Measurements from ENCODE around the gene CFAP299.
A peak's percentile ranks its signal among the peaks of the same experiment; 100 is the strongest.
"Not testable (repeated sequence)": the region's sequence is repeated elsewhere in the genome, so short reads cannot be mapped to it uniquely, and the experiment has no call there.

The CFAP299 gene

DNA sequence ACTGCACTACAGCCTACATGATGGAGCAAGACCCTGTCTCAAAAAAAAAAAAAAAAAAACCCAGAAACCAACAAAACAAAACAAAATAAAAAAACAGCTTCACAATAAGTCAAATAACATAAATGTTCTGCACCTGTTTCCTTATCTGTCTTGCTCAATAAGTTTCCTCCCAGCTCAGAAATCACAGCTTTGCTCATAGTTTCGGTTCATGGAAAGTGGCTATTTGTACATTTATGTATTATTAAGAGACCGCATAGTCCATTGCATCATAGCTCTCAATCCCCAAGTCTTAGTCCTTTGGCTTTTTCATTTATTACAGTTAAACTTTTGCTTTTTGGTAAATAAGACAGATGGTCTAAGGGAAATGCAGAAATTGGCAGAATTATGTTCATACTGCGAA, 24.4 kb upstream of the CFAP299 start:
- H3K4me3 Mint-ChIP-seq: no peak overlapping the region
- no peaks in the 10 kb centered on the region for H3K36me3 Mint-ChIP-seq (ENCODE audit: low read depth)
- no peaks in the 10 kb centered on the region for H3K4me1 Mint-ChIP-seq (ENCODE audit: low read depth)
- DNase-seq: no peak
- no peak overlapping the region for H3K27ac Mint-ChIP-seq
- no peaks in the 10 kb centered on the region for H3K9me3 Mint-ChIP-seq
- peaks cover 39% of the 10 kb centered on the region for H3K27me3 Mint-ChIP-seq

DNA sequence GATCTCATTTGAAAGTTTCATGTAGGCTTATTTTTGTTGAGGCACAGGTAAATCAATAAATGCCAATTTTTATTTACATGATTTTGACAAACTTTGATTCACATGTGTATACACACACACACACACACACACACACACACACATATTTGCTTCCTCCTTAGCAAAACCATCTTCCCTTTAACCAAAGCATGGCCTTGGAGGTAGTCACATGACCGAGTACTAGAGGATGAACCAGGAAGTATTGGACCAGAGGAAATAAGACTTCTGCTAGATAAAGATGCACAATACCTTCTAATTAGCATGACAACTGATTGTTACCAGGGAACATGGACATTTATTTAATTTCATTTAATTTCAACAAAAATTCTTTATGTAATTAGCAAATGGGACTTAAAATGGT, 23.4 kb upstream of the CFAP299 start:
- no peaks in the 10 kb centered on the region for H3K36me3 Mint-ChIP-seq (ENCODE audit: low read depth)
- no peak overlapping the region for H3K4me3 Mint-ChIP-seq

DNA sequence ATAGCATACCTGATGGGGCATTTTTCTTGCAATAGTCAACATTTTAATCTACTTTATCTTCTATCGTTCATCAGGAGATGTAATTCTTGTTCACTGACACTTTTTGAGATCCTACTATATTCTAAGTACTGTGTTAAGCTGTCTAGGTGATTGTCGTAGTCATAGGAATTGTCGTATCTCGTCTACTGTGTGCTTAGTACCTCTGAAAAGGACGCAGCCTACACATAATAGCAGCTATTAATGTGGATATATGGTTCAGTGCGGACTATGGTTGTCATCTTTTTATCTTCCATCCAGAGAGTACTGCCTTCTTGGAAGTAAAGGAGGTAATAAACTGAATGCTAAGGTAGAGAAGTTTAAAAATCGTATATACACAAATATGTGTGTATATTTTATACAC, 21.9 kb upstream of the CFAP299 start:
- no peak for DNase-seq
- H3K27ac Mint-ChIP-seq: no peak overlapping the region
- H3K4me3 Mint-ChIP-seq: no peak overlapping the region
- H3K4me1 Mint-ChIP-seq (ENCODE audit: low read depth): no peaks in the 10 kb centered on the region
- H3K36me3 Mint-ChIP-seq (ENCODE audit: low read depth): no peaks in the 10 kb centered on the region
- peaks cover 28% of the 10 kb centered on the region for H3K27me3 Mint-ChIP-seq
- H3K9me3 Mint-ChIP-seq: no peaks in the 10 kb centered on the region

More for the DNA sequence above, 23.4 kb upstream of the CFAP299 start:
- H3K9me3 Mint-ChIP-seq: no peaks in the 10 kb centered on the region
- no peak for DNase-seq
- H3K27ac Mint-ChIP-seq: no peak overlapping the region
- H3K27me3 Mint-ChIP-seq: peaks cover 35% of the 10 kb centered on the region
- no peaks in the 10 kb centered on the region for H3K4me1 Mint-ChIP-seq (ENCODE audit: low read depth)

DNA sequence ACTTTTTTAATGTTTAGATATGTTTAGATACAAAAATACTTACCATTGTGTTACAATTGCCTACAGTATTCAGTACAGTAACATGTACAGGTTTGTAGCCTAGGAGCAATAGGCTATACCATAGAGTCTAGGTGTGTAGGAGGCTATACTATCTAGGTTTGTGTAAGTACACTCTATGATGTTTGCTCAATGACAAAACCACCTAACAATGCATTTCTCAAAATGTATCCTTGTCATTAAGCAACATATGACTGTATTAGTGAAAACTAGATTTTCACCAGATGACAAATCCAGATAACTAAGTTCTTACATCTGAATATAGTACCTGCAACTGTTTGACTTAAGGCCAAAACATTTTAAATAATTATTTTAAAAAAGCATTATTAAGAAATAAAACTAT, 19.7 kb upstream of the CFAP299 start:
- not testable (repeated sequence) for H3K36me3 Mint-ChIP-seq (ENCODE audit: low read depth); H3K27ac Mint-ChIP-seq; H3K4me1 Mint-ChIP-seq (ENCODE audit: low read depth); H3K9me3 Mint-ChIP-seq; DNase-seq; H3K4me3 Mint-ChIP-seq
- peaks cover 20% of the 10 kb centered on the region for H3K27me3 Mint-ChIP-seq

DNA sequence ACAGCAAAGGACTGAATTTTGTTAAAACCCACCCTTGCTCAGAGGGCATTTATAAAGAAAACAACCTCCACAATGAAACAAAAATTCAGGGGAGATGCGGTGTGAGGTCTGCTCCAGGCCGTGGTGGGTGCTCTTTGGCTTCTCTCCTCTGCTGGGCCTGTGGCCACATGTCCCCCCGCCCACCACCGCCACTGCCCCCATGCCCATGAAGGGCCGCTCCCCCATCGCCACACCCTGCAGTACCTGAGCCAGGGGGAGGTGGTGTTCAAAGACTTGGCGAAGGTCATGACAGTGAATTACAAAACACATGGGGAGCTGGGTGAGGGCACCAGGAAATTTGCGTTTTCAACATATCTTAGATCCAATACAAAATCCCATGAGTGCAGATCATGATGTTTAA, 14.2 kb upstream of the CFAP299 start:
- no peak overlapping the region for H3K27ac Mint-ChIP-seq
- no peaks in the 10 kb centered on the region for H3K36me3 Mint-ChIP-seq (ENCODE audit: low read depth)
- DNase-seq: no peak
- peaks cover 1% of the 10 kb centered on the region for H3K4me1 Mint-ChIP-seq (ENCODE audit: low read depth)
- H3K9me3 Mint-ChIP-seq: no peaks in the 10 kb centered on the region
- peaks cover 14% of the 10 kb centered on the region for H3K27me3 Mint-ChIP-seq
- no peak overlapping the region for H3K4me3 Mint-ChIP-seq

DNA sequence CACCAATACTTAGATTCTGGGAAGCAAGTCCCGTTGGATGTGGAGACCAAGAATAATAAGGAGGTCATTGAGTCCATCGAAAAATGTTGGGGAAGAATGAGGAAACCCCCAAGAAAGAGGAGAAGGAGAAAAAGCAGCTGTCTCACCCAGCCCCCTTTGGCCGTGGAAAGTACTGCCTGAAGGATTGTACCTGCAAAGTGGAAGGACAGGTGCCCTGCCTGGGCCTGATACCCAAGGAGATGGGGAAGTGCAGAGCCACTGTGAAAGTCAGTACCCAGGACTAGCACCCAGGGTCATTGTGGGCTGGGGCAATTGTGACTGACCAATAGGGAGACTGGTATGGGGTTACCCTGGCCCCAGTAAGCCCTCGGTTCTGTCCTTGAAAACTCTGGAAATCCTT, 13.8 kb upstream of the CFAP299 start:
- peaks cover 1% of the 10 kb centered on the region for H3K4me1 Mint-ChIP-seq (ENCODE audit: low read depth)
- DNase-seq: no peak
- H3K36me3 Mint-ChIP-seq (ENCODE audit: low read depth): no peaks in the 10 kb centered on the region
- no peaks in the 10 kb centered on the region for H3K9me3 Mint-ChIP-seq
- H3K27ac Mint-ChIP-seq: no peak overlapping the region
- no peak overlapping the region for H3K4me3 Mint-ChIP-seq
- H3K27me3 Mint-ChIP-seq: peaks cover 10% of the 10 kb centered on the region

DNA sequence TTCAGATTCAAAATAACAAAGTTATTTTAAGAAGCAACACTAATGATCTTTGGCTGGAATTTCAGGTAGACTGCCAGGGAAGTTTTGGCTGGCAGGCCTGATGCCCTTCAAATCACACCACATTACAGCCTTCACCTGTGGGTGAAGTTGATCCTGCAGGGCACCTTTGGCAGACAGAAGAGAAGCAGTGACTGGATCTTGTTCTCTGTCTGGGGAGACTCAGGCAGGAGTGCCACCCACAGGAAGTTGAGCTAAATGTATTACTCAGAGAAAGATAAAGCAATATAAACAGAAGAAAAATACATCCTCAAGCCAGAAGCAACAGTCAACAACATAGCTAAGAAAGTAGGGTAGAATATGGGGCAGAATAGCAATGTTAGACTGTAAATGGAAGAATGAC, 12.8 kb upstream of the CFAP299 start:
- DNase-seq: no peak
- Mint-ChIP-seq H3K9me3 (no peaks in the 10 kb centered on the region), H3K27ac (no peak overlapping the region), H3K36me3 (ENCODE audit: low read depth) (no peaks in the 10 kb centered on the region), H3K4me1 (ENCODE audit: low read depth) (peaks cover 1% of the 10 kb centered on the region), H3K4me3 (no peak overlapping the region), H3K27me3 (peaks cover 10% of the 10 kb centered on the region)

DNA sequence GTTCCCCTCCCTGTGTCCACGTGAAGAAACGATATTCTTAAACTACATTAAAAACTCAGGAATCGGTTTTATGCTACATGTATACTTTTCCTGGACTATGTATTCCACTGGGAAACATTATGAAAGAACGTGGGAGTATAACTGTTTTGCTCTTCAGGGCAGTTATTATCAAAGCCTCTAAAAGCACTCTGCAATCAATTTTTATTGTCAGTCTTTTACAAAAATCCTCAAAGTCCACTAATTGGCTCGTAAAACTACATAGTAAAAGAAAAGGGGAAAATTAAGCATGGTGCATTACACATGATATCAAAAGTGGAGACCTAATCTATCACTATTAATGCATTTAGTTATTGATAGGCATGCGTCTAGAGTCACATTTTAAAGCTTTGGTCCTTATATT, 11.4 kb upstream of the CFAP299 start:
- Mint-ChIP-seq H3K4me3 (no peak overlapping the region), H3K4me1 (ENCODE audit: low read depth) (peaks cover 1% of the 10 kb centered on the region), H3K27me3 (peaks cover 5% of the 10 kb centered on the region), H3K27ac (no peak overlapping the region), H3K36me3 (ENCODE audit: low read depth) (no peaks in the 10 kb centered on the region), H3K9me3 (no peaks in the 10 kb centered on the region)
- DNase-seq: no peak

DNA sequence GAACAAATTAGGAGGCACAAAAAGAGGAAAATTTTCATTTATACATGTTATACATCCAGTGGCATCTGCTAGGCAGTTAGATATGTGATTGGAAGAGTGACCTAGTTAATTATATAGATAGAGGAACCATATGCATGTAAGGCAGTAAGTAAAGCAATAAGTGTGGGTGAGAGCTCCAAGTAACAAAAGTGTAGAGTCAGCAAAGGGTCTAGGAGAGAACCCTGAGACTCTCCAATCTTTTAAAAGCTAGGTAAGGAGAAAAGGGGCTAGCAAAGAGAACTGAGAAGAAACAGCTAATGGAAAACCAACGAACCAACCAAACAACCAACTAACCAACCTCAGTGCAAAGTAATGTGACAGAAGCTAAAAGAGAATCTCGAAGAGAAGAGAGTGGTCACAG, 3.8 kb upstream of the CFAP299 start:
- no peak overlapping the region for H3K4me3 Mint-ChIP-seq
- no peaks in the 10 kb centered on the region for H3K36me3 Mint-ChIP-seq (ENCODE audit: low read depth)
- DNase-seq: no peak
- H3K4me1 Mint-ChIP-seq (ENCODE audit: low read depth): peaks cover 12% of the 10 kb centered on the region
- no peaks in the 10 kb centered on the region for H3K9me3 Mint-ChIP-seq
- peaks cover 24% of the 10 kb centered on the region for H3K27me3 Mint-ChIP-seq
- no peak overlapping the region for H3K27ac Mint-ChIP-seq

DNA sequence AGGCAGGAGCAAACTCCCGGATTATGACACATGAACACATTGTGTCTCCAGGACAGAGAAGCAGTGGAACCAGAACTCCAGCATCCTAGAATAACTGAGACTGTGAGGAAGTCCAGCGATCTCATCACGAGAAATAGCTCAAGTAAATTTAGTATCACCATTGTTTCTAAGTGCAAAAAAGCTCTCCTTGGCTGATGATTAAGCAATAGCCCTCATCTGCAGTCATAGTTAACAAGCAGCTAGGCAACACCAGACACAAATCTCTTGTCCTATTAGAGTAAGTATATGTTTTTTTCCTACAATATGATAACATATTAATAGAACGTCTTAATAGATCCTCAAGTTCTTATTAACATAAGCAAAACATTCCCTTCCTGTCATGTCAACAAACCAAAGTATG, 2.4 kb upstream of the CFAP299 start:
- no peak for DNase-seq
- Mint-ChIP-seq H3K27ac (no peak overlapping the region), H3K4me1 (ENCODE audit: low read depth) (peaks cover 12% of the 10 kb centered on the region), H3K9me3 (no peaks in the 10 kb centered on the region), H3K36me3 (ENCODE audit: low read depth) (no peaks in the 10 kb centered on the region), H3K4me3 (no peak overlapping the region), H3K27me3 (peaks cover 25% of the 10 kb centered on the region)

DNA sequence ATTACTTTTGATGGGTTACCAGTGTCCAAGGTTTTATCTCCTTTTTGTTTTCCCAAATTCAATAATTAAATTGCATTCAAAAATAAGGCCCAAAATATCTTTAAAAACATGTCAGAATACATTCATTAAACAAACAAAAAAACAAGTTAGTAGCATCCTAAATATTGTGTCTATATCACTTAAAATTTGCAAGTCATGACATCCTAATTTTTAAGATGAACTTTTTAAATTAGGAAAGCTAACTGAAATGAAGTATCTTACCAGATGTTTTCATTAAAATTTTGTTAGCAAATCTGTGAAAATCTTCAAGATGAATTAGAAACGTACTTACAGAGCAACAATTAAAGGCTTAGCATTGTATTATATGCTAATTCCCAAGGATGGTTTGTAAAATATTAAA, 962 bp upstream of the CFAP299 start:
- Mint-ChIP-seq H3K27ac (no peak overlapping the region), H3K9me3 (no peaks in the 10 kb centered on the region), H3K4me3 (no peak overlapping the region), H3K27me3 (peaks cover 25% of the 10 kb centered on the region), H3K4me1 (ENCODE audit: low read depth) (peaks cover 12% of the 10 kb centered on the region), H3K36me3 (ENCODE audit: low read depth) (no peaks in the 10 kb centered on the region)
- no peak for DNase-seq

DNA sequence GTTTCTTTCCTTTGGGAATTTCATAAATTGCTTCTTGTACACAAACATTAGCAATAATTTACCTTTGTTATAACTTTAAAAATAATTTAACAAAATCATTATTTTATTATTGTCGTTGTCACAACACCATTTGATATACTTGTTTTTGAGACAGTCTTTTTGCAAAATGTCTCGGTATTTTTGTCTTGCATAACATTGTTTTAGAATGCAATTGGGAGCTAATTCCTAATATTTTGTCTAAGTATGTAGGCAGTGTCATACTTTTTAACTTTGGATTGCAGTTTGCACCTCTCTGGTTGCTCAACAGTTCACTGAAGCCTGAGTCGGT, 340 bp upstream of the CFAP299 start:
- Mint-ChIP-seq H3K27me3 (peaks cover 25% of the 10 kb centered on the region), H3K36me3 (ENCODE audit: low read depth) (no peaks in the 10 kb centered on the region), H3K9me3 (no peaks in the 10 kb centered on the region), H3K27ac (no peak overlapping the region), H3K4me1 (ENCODE audit: low read depth) (peaks cover 12% of the 10 kb centered on the region), H3K4me3 (peak overlapping the region; percentile 81)
- DNase-seq: no peak

DNA sequence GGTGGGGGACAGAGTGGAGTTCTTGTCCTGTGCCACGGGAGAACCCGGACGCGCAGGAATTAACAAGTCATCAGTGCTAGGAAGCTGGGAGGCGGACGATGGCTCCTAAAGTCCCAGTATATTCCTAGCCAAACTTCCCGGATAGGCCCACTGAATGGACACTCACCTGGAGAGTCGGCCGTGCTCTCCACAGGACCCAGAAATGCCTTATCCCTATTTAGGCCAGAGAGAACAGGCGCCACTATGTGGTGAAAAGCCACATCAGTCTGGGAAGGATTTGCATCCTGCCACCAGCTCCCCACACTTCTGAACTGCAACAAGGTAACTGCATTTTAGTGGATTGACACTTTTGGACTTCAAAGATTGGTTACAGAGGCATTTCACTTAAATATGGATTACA, 1.1 kb downstream of the CFAP299 start:
- Mint-ChIP-seq H3K27me3 (peaks cover 25% of the 10 kb centered on the region), H3K9me3 (peaks cover under 1% of the 10 kb centered on the region), H3K4me3 (peak overlapping the region; percentile 81), H3K36me3 (ENCODE audit: low read depth) (no peaks in the 10 kb centered on the region), H3K27ac (no peak overlapping the region), H3K4me1 (ENCODE audit: low read depth) (peaks cover 12% of the 10 kb centered on the region)
- no peak for DNase-seq

DNA sequence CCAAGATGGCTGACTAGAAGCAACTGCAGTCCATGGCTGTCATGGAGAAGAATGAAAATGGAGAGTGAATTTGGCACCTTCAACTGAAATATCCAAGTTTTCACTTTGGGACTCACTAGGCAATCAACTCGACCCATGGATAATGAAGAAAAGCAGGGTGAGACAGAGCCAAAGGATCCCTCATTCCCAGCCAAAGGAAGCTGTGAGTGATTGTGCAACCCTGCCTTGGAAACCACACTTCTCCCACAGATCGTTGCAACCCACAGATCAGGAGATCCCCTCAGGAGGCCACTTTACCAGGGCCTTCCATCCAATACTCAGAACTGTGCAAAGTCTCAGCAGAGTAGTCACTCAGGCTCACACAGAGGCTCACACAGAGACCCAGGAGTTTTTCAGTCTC, 4.5 kb downstream of the CFAP299 start:
- Mint-ChIP-seq H3K27ac (no peak overlapping the region), H3K27me3 (peaks cover 15% of the 10 kb centered on the region), H3K9me3 (peaks cover 17% of the 10 kb centered on the region), H3K36me3 (ENCODE audit: low read depth) (no peaks in the 10 kb centered on the region), H3K4me1 (ENCODE audit: low read depth) (peaks cover 22% of the 10 kb centered on the region), H3K4me3 (no peak overlapping the region)
- DNase-seq: no peak

DNA sequence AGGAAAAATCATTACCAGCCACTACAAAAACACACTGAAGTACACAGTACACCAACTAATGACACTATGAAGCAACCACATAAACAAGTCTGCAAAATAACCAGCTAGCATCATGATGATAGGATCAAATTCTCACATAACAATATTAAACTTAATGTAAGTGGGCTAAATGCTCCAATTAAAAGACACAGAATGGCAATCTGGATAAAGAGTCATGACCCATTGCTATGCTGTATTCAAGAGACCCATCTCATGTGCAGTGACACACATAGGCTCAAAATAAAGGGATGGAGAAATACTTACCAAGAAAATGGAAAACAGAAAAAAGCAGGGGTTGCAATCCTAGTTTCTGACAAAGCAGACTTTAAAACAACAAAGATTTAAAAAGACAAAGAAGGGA, 7.2 kb downstream of the CFAP299 start:
- Mint-ChIP-seq H3K27me3 (peaks cover 13% of the 10 kb centered on the region), H3K4me1 (ENCODE audit: low read depth) (peaks cover 11% of the 10 kb centered on the region), H3K9me3 (peaks cover 17% of the 10 kb centered on the region)
- H3K27ac Mint-ChIP-seq; DNase-seq; H3K36me3 Mint-ChIP-seq (ENCODE audit: low read depth); H3K4me3 Mint-ChIP-seq: not testable (repeated sequence)

DNA sequence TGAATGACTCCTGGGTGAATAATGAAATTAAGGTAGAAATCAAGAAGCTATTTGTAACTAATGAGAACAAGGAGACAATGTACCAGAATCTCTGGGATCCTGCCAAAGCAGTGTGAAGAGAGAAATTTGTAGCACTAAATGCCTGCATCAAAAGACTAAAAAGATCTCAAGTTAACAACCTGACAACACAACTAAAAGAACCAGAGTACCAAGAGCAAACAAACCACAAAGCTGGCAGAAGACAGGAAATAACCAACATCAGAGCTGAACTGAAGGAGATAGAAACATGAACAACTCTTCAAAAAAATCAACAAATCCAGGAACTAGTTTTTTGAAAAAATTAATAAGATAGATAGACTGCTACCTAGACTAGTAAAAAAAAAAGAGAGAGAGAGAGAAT, 8.4 kb downstream of the CFAP299 start:
- no peak overlapping the region for H3K4me3 Mint-ChIP-seq
- H3K4me1 Mint-ChIP-seq (ENCODE audit: low read depth): peaks cover 11% of the 10 kb centered on the region
- peaks cover 20% of the 10 kb centered on the region for H3K27me3 Mint-ChIP-seq
- DNase-seq: no peak
- no peak overlapping the region for H3K27ac Mint-ChIP-seq
- H3K36me3 Mint-ChIP-seq (ENCODE audit: low read depth): no peaks in the 10 kb centered on the region
- peaks cover 17% of the 10 kb centered on the region for H3K9me3 Mint-ChIP-seq
